Measurements from ENCODE around the gene MUC13. TPM values are rescaled to one million over a fixed set of nuclear protein-coding genes. Genes with fewer than 3 reads are reported as not detected.
"Not testable (repeated sequence)": the region's sequence is repeated elsewhere in the genome, so short reads cannot be mapped to it uniquely, and the experiment has no call there.

Gene MUC13
- total RNA-seq, 4 donors from 2014 or later: 1.7 TPM; not detected in 3

- in situ Hi-C loops (cut with MboI; ENCODE audit: low sequenced_read_pairs in 4 of 4) (no loop called here), intact Hi-C loops (cut with DNase I; ENCODE audit: low total_unique reads) (no loop called here)
- TF ChIP-seq CTCF (IDR thresholded peaks at IDR 0.05 in 4 of 5, conservative IDR thresholded peaks at IDR 0.05 in 1 of 5): no peak
- TF ChIP-seq POLR2A (IDR thresholded peaks at IDR 0.05): no peak
- Histone ChIP-seq H3K27ac (no peak overlapping the region), H3K4me1 (no peaks in the 10 kb centered on the region), H3K36me3 (no peaks in the 10 kb centered on the region), H3K4me3 (no peak overlapping the region), H3K9me3 (no peaks in the 10 kb centered on the region), H3K27me3 (no peaks in the 10 kb centered on the region)
- DNase-seq (no peak), ATAC-seq (no peak)
Observed at GRCh38 chr3:124960105-124960504, 25.6 kb upstream of the MUC13 start.

GRCh38 chr3:124957951-124958350 lies 23.4 kb upstream of the MUC13 start:
- intact Hi-C loops (cut with DNase I; ENCODE audit: low total_unique reads); H3K36me3 ChIP-seq; DNase-seq; H3K4me1 ChIP-seq; H3K27ac ChIP-seq; H3K9me3 ChIP-seq; H3K4me3 ChIP-seq; in situ Hi-C loops (cut with MboI; ENCODE audit: low sequenced_read_pairs in 4 of 4); ATAC-seq; H3K27me3 ChIP-seq: not testable (repeated sequence)

GRCh38 chr3:124952282-124952855 lies 17.8 kb upstream of the MUC13 start:
- Histone ChIP-seq H3K9me3 (no peaks in the 10 kb centered on the region), H3K36me3 (no peaks in the 10 kb centered on the region), H3K27me3 (no peaks in the 10 kb centered on the region), H3K27ac (no peak overlapping the region), H3K4me1 (no peaks in the 10 kb centered on the region), H3K4me3 (no peak overlapping the region)
- no peak for ATAC-seq
- in situ Hi-C loops (cut with MboI; ENCODE audit: low sequenced_read_pairs in 4 of 4): no loop called here
- no peak for DNase-seq
- intact Hi-C loops (cut with DNase I; ENCODE audit: low total_unique reads): no loop called here
- no peak for TF ChIP-seq POLR2A (IDR thresholded peaks at IDR 0.05)
- TF ChIP-seq CTCF (IDR thresholded peaks at IDR 0.05 in 4 of 5, conservative IDR thresholded peaks at IDR 0.05 in 1 of 5): no peak

GRCh38 chr3:124951511-124952281 lies 17.1 kb upstream of the MUC13 start:
- no peak for DNase-seq
- Histone ChIP-seq H3K27me3 (no peaks in the 10 kb centered on the region), H3K4me3 (no peak overlapping the region), H3K36me3 (no peaks in the 10 kb centered on the region), H3K4me1 (no peaks in the 10 kb centered on the region), H3K9me3 (no peaks in the 10 kb centered on the region), H3K27ac (no peak overlapping the region)
- no peak for TF ChIP-seq CTCF (IDR thresholded peaks at IDR 0.05 in 4 of 5, conservative IDR thresholded peaks at IDR 0.05 in 1 of 5)
- TF ChIP-seq POLR2A (IDR thresholded peaks at IDR 0.05): no peak
- intact Hi-C loops (cut with DNase I; ENCODE audit: low total_unique reads): no loop called here
- ATAC-seq: no peak
- in situ Hi-C loops (cut with MboI; ENCODE audit: low sequenced_read_pairs in 4 of 4): no loop called here

GRCh38 chr3:124950026-124950425 lies 15.5 kb upstream of the MUC13 start:
- TF ChIP-seq POLR2A (IDR thresholded peaks at IDR 0.05) (no peak), CTCF (IDR thresholded peaks at IDR 0.05 in 4 of 5, conservative IDR thresholded peaks at IDR 0.05 in 1 of 5) (no peak)
- in situ Hi-C loops (cut with MboI; ENCODE audit: low sequenced_read_pairs in 4 of 4) (no loop called here), intact Hi-C loops (cut with DNase I; ENCODE audit: low total_unique reads) (no loop called here)
- Histone ChIP-seq H3K36me3 (no peaks in the 10 kb centered on the region), H3K27me3 (no peaks in the 10 kb centered on the region), H3K4me3 (no peak overlapping the region), H3K4me1 (no peaks in the 10 kb centered on the region), H3K9me3 (no peaks in the 10 kb centered on the region), H3K27ac (no peak overlapping the region)
- ATAC-seq (no peak), DNase-seq (no peak)

Data from gastrocnemius medialis (tissue), 4 donors.